MM.1S (cell line): Measurements from ENCODE around the gene STAB1.

Experiments
- DNase-seq: peaks from one replicate; pipeline ENCODE4 v3.0.0-alpha.2; 2015
- H2AFZ ChIP-seq: fragments of 300-600 bp; sonication (generic); 2 replicates; pipeline ENCODE4 v1.6.0; 2016; ENCODE audit warnings: antibody characterized with exemption, low read length
- H3F3A ChIP-seq: fragments of 300-600 bp; sonication (generic); 2 replicates; pipeline ENCODE4 v1.6.1; 2016; ENCODE audit warnings: mild to moderate bottlenecking, antibody characterized with exemption, low read length, moderate library complexity, mixed read lengths; ENCODE audit not compliant: insufficient read depth
- H3K27ac ChIP-seq: fragments of 300-600 bp; sonication (generic); 2 replicates; pipeline ENCODE4 v1.5.1; 2016; ENCODE audit warnings: mild to moderate bottlenecking, low read length
- H3K27me3 ChIP-seq: fragments of 300-600 bp; sonication (generic); replicated peaks from 2 replicates; pipeline ENCODE4 v1.6.0; 2016; ENCODE audit warnings: low read length; ENCODE audit not compliant: insufficient read depth
- H3K36me3 ChIP-seq: fragments of 300-600 bp; sonication (generic); replicated peaks from 2 replicates; pipeline ENCODE4 v1.6.1; 2016; ENCODE audit warnings: mild to moderate bottlenecking, low read length, mixed read lengths; ENCODE audit not compliant: insufficient read depth
- H3K4me1 ChIP-seq: fragments of 300-600 bp; sonication (generic); 2 replicates; pipeline ENCODE4 v1.6.1; 2016; ENCODE audit warnings: low read length, mixed read lengths
- H3K4me2 ChIP-seq: fragments of 300-600 bp; sonication (generic); 2 replicates; pipeline ENCODE4 v1.6.0; 2016; ENCODE audit warnings: low read depth, low read length
- H3K4me3 ChIP-seq: fragments of 300-600 bp; sonication (generic); 2 replicates; pipeline ENCODE4 v1.5.1; 2016; ENCODE audit warnings: low read length, mixed read lengths
- H3K79me2 ChIP-seq: fragments of 300-600 bp; sonication (generic); 2 replicates; pipeline ENCODE4 v1.6.1; 2016; ENCODE audit warnings: mixed run types, low read length, mixed read lengths
- H3K9ac ChIP-seq: fragments of 300-600 bp; sonication (generic); 2 replicates; pipeline ENCODE4 v1.6.1; 2016; ENCODE audit warnings: low read length, mixed read lengths
- H3K9me2 ChIP-seq: fragments of 300-600 bp; sonication (generic); replicated peaks from 2 replicates; pipeline ENCODE4 v1.6.1; 2016; ENCODE audit warnings: mild to moderate bottlenecking, low read length, mixed read lengths; ENCODE audit not compliant: insufficient read depth
- H3K9me3 ChIP-seq: fragments of 300-600 bp; sonication (generic); replicated peaks from 2 replicates; pipeline ENCODE4 v1.6.1; 2016; ENCODE audit warnings: mild to moderate bottlenecking, low read length, mixed read lengths; ENCODE audit not compliant: insufficient read depth
- H4K20me1 ChIP-seq: fragments of 300-600 bp; sonication (generic); 2 replicates; pipeline ENCODE4 v1.6.1; 2016; ENCODE audit warnings: mild to moderate bottlenecking, low read length, moderate library complexity, mixed read lengths; ENCODE audit not compliant: insufficient read depth
- CTCF ChIP-seq: fragments of 300-600 bp; sonication (generic); IDR thresholded peaks from 2 replicates; pipeline ENCODE4 v1.5.1; 2016; ENCODE audit warnings: antibody characterized with exemption, low read length, mixed read lengths
- EZH2 ChIP-seq: fragments of 300-600 bp; sonication (generic); optimal IDR thresholded peaks from 2 replicates; pipeline ENCODE3; 2017; ENCODE audit warnings: low read depth, mild to moderate bottlenecking, antibody characterized with exemption, low read length, mixed read lengths
- EZH2phosphoT487 ChIP-seq: fragments of 300-600 bp; sonication (generic); IDR thresholded peaks from 2 replicates; pipeline ENCODE4 v1.6.1; 2018; ENCODE audit warnings: antibody characterized with exemption, low read length

The STAB1 gene

GRCh38 chr3:52468336-52468735 lies 26.8 kb upstream of the STAB1 start:
- TF ChIP-seq CTCF: no peak
- no peak for TF ChIP-seq EZH2
- no peak for TF ChIP-seq EZH2phosphoT487
- Histone ChIP-seq H3K4me2 (no peak overlapping the region), H3F3A (no peaks in the 10 kb centered on the region), H3K36me3 (no peaks in the 10 kb centered on the region), H3K9ac (no peak overlapping the region), H3K79me2 (no peaks in the 10 kb centered on the region), H3K27ac (no peak overlapping the region), H2AFZ (no peak overlapping the region), H3K9me2 (no peaks in the 10 kb centered on the region), H3K4me1 (no peaks in the 10 kb centered on the region), H3K4me3 (no peak overlapping the region), H3K27me3 (no peaks in the 10 kb centered on the region), H4K20me1 (no peaks in the 10 kb centered on the region), H3K9me3 (no peaks in the 10 kb centered on the region)
- no peak for DNase-seq

GRCh38 chr3:52469001-52469400 lies 26.1 kb upstream of the STAB1 start:
- Histone ChIP-seq H3K4me1 (no peaks in the 10 kb centered on the region), H3F3A (no peaks in the 10 kb centered on the region), H3K4me3 (no peak overlapping the region), H3K4me2 (no peak overlapping the region), H3K9me3 (no peaks in the 10 kb centered on the region), H3K9me2 (no peaks in the 10 kb centered on the region), H3K36me3 (no peaks in the 10 kb centered on the region), H3K9ac (no peak overlapping the region), H3K79me2 (no peaks in the 10 kb centered on the region), H4K20me1 (no peaks in the 10 kb centered on the region), H3K27me3 (no peaks in the 10 kb centered on the region), H3K27ac (no peak overlapping the region), H2AFZ (no peak overlapping the region)
- TF ChIP-seq CTCF: no peak
- TF ChIP-seq EZH2: no peak
- TF ChIP-seq EZH2phosphoT487: no peak
- no peak for DNase-seq

- Histone ChIP-seq H3K36me3 (no peaks in the 10 kb centered on the region), H2AFZ (no peak overlapping the region), H4K20me1 (no peaks in the 10 kb centered on the region), H3F3A (no peaks in the 10 kb centered on the region), H3K4me1 (no peaks in the 10 kb centered on the region), H3K79me2 (no peaks in the 10 kb centered on the region), H3K27ac (no peak overlapping the region), H3K4me3 (no peak overlapping the region), H3K9me2 (no peaks in the 10 kb centered on the region), H3K9ac (no peak overlapping the region), H3K4me2 (no peak overlapping the region), H3K27me3 (no peaks in the 10 kb centered on the region), H3K9me3 (no peaks in the 10 kb centered on the region)
- DNase-seq: no peak
- TF ChIP-seq CTCF (no peak), EZH2 (no peak), EZH2phosphoT487 (no peak)
Measured at GRCh38 chr3:52470920-52471319, 24.2 kb upstream of the STAB1 start.
